ENCODE measurements around the gene IL17RC. TPM values are rescaled to one million over a fixed set of nuclear protein-coding genes. Genes with fewer than 3 reads are reported as not detected.
A peak's percentile ranks its signal among the peaks of the same experiment; 100 is the strongest.

Gene IL17RC
- total RNA-seq, 4 donors from 2014 or later: 14.8 to 67.3 (median 47.2) TPM

DNA sequence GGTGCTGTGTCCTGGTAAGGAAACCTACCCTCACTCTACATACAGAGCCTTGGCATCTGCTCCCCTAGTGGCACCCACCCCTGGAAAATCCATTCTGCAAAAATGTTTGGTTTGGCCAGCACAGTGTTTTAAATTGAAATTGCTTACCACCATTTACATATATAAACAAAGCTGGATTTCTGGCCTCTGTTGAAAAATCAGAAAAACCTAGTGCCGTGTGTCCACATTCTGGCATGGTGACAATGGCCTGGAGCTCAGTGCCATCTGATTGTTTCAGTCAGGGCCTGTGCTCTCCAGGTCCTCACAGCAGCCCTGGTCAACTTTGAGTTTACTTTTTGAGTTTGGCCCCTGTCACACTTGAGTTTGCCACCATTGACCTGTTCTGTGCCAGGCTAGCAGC, 2.9 kb upstream of the IL17RC start:
- Histone ChIP-seq H3K4me1 (peaks cover 17 to 30% of the 10 kb centered on the region in 2 donors), H3K27ac (no peak overlapping the region), H3K4me3 (no peak overlapping the region), H3K36me3 (no peaks in the 10 kb centered on the region), H3K27me3 (no peaks in the 10 kb centered on the region), H3K9me3 (no peaks in the 10 kb centered on the region)
- ATAC-seq: no peak
- in situ Hi-C loops (cut with MboI; ENCODE audit: low sequenced_read_pairs in 4 of 4): no loop called here
- no peak for TF ChIP-seq POLR2A (IDR thresholded peaks at IDR 0.05)
- TF ChIP-seq, protein P1, sequence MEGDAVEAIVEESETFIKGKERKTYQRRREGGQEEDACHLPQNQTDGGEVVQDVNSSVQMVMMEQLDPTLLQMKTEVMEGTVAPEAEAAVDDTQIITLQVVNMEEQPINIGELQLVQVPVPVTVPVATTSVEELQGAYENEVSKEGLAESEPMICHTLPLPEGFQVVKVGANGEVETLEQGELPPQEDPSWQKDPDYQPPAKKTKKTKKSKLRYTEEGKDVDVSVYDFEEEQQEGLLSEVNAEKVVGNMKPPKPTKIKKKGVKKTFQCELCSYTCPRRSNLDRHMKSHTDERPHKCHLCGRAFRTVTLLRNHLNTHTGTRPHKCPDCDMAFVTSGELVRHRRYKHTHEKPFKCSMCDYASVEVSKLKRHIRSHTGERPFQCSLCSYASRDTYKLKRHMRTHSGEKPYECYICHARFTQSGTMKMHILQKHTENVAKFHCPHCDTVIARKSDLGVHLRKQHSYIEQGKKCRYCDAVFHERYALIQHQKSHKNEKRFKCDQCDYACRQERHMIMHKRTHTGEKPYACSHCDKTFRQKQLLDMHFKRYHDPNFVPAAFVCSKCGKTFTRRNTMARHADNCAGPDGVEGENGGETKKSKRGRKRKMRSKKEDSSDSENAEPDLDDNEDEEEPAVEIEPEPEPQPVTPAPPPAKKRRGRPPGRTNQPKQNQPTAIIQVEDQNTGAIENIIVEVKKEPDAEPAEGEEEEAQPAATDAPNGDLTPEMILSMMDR (IDR thresholded peaks at IDR 0.05 in 4 of 5, conservative IDR thresholded peaks at IDR 0.05 in 1 of 5): no peak
- no peak for DNase-seq
- intact Hi-C loops (cut with DNase I; ENCODE audit: low total_unique reads): loop anchor here (2.0 kb wide), 2 partner anchors 23 to 69 kb away; partner anchors contain the start of genes JAGN1 and RPUSD3

DNA sequence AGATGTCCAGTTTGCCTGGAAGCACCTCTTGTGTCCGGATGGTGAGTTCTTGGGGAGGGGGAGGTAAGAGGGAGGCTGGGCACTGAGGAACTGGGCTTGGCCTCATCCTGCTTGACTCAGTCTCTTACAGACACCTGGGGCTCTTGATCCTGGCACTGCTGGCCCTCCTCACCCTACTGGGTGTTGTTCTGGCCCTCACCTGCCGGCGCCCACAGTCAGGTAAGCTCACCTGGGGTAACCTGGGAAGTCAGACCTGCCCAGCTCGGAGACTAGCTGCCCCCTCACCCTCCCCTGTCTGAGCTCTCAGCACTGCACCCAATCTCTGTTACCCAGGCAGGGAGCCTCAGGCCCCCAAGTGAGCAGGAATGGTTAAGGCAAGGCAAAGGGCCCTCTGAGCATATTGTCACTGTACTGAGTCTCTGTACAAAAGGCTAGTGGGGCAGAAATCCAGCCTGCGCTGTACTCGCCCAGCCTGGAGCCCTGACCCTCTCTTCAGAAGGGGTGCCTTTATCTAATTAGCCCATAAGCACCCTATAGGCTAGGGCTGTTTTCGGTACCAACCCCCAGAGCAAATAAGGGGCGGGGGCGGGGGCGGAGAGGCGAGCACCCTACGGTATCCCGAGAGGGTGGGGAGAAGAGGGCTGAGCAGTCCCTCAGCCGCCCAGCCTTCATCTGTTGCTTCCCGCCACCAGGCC, 2.2 kb upstream of the IL17RC start:
- Histone ChIP-seq H3K27ac (peak overlapping the region; percentile 85 to 95 (median 92)), H3K36me3 (no peaks in the 10 kb centered on the region), H3K4me1 (peaks cover 17 to 30% of the 10 kb centered on the region in 2 donors), H3K9me3 (no peaks in the 10 kb centered on the region), H3K4me3 (peak overlapping the region; percentile 59 to 85 (median 72)), H3K27me3 (no peaks in the 10 kb centered on the region)
- TF ChIP-seq, protein P1 (IDR thresholded peaks at IDR 0.05 in 4 of 5, conservative IDR thresholded peaks at IDR 0.05 in 1 of 5): no peak
- TF ChIP-seq POLR2A (IDR thresholded peaks at IDR 0.05): no peak
- DNase-seq: no peak
- in situ Hi-C loops (cut with MboI; ENCODE audit: low sequenced_read_pairs in 4 of 4) (no loop called here), intact Hi-C loops (cut with DNase I; ENCODE audit: low total_unique reads) (loop anchor here (1.0 to 5.0 kb wide), 4 partner anchors 24 to 112 kb away; partner anchors contain the start of genes JAGN1 and RPUSD3)
- ATAC-seq: no peak

DNA sequence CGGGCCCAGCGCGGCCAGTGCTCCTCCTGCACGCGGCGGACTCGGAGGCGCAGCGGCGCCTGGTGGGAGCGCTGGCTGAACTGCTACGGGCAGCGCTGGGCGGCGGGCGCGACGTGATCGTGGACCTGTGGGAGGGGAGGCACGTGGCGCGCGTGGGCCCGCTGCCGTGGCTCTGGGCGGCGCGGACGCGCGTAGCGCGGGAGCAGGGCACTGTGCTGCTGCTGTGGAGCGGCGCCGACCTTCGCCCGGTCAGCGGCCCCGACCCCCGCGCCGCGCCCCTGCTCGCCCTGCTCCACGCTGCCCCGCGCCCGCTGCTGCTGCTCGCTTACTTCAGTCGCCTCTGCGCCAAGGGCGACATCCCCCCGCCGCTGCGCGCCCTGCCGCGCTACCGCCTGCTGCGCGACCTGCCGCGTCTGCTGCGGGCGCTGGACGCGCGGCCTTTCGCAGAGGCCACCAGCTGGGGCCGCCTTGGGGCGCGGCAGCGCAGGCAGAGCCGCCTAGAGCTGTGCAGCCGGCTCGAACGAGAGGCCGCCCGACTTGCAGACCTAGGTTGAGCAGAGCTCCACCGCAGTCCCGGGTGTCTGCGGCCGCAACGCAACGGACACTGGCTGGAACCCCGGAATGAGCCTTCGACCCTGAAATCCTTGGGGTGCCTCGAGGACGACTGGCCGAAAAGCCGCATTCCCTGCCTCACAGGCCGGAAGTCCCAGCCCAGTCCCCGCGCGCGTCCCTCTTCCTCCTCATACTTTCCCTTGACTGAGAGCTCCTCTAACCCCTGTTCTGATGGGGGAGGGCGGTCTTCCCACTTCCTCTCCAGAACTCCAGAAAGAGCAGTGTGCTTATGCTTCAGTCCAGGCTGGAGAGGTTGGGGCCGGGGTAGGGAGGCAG, 1.4 kb upstream of the IL17RC start:
- intact Hi-C loops (cut with DNase I; ENCODE audit: low total_unique reads) (loop anchor here (1.0 to 5.0 kb wide), 5 partner anchors 25 to 113 kb away; partner anchors contain the start of genes JAGN1 and RPUSD3), in situ Hi-C loops (cut with MboI; ENCODE audit: low sequenced_read_pairs in 4 of 4) (no loop called here)
- DNase-seq (peak; percentile 39 to 57), ATAC-seq (peak; percentile 39 to 42)
- H3K27ac ChIP-seq: peak overlapping the region; percentile 85 to 95 (median 92)
- H3K27me3 ChIP-seq: no peaks in the 10 kb centered on the region
- TF ChIP-seq, protein P1 (IDR thresholded peaks at IDR 0.05 in 4 of 5, conservative IDR thresholded peaks at IDR 0.05 in 1 of 5): peak in 4 of 5 experiments; percentile 31 to 57 (median 44)
- TF ChIP-seq POLR2A (IDR thresholded peaks at IDR 0.05): peak in 1 of 2 donors; percentile 35
- H3K36me3 ChIP-seq: no peaks in the 10 kb centered on the region
- peak overlapping the region; percentile 59 to 85 (median 72) for H3K4me3 ChIP-seq
- H3K9me3 ChIP-seq: no peaks in the 10 kb centered on the region
- peaks cover 17 to 30% of the 10 kb centered on the region in 2 donors for H3K4me1 ChIP-seq

DNA sequence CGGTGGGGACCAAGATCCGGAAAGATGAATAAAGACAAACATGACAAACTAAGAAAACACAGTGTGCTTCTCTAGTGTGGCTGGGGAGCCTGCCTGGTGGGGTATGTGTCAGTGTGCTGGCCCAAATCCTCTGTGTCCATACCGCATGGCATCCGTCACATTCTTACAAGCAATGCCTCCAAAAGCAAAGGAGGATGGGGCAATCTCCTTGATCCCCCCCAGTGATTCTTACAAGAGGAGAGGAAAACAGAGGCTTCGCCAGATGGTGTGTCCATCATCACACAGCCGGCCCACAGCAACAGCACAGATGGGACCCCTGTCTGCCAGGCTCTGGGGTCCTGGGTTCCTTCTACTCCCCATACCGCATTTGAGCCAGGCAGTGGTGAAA, 558 bp upstream of the IL17RC start:
- ATAC-seq: peak in 1 of 2 donors; percentile 4
- H3K4me1 ChIP-seq: peaks cover 17 to 30% of the 10 kb centered on the region in 2 donors
- intact Hi-C loops (cut with DNase I; ENCODE audit: low total_unique reads): loop anchor here (2.0 to 5.0 kb wide), 2 partner anchors 54 to 114 kb away; no protein-coding TSS in a partner anchor

More for the DNA sequence above, 558 bp upstream of the IL17RC start:
- H3K36me3 ChIP-seq: no peaks in the 10 kb centered on the region
- TF ChIP-seq POLR2A (IDR thresholded peaks at IDR 0.05): no peak
- TF ChIP-seq, protein P1 (IDR thresholded peaks at IDR 0.05 in 4 of 5, conservative IDR thresholded peaks at IDR 0.05 in 1 of 5): no peak
- in situ Hi-C loops (cut with MboI; ENCODE audit: low sequenced_read_pairs in 4 of 4): no loop called here
- no peak for DNase-seq
- H3K4me3 ChIP-seq: peak overlapping the region; percentile 59 to 85 (median 72)
- H3K27me3 ChIP-seq: no peaks in the 10 kb centered on the region
- no peaks in the 10 kb centered on the region for H3K9me3 ChIP-seq
- peak overlapping the region; percentile 85 to 95 (median 92) for H3K27ac ChIP-seq
